OCI-LY1 (cell line): ENCODE data around the gene GALNT18.

Experiments
- H2AFZ ChIP-seq: fragments of 200-600 bp; sonication (generic), shearing (Covaris generic); 2 replicates; pipeline ENCODE4 v1.6.0; 2014; ENCODE audit warnings: antibody characterized with exemption, mild to moderate bottlenecking, low read length
- H3F3A ChIP-seq: fragments of 200-600 bp; sonication (generic), shearing (Covaris generic); 2 replicates; pipeline ENCODE4 v1.6.0; 2014; ENCODE audit warnings: mild to moderate bottlenecking, antibody characterized with exemption, low read length, moderate library complexity; ENCODE audit not compliant: insufficient read depth
- H3K27ac ChIP-seq: fragments of 200-600 bp; sonication (generic); 2 replicates; pipeline ENCODE4 v1.5.1; 2014; ENCODE audit warnings: low read length, mixed run types, mild to moderate bottlenecking, low read depth; ENCODE audit not compliant: poor library complexity, severe bottlenecking
- H3K27me3 ChIP-seq: fragments of 200-600 bp; sonication (generic); 2 replicates; pipeline ENCODE4 v1.6.0; 2014; ENCODE audit warnings: antibody characterized with exemption, mild to moderate bottlenecking, low read length, moderate library complexity; ENCODE audit not compliant: insufficient read depth
- H3K36me3 ChIP-seq: fragments of 200-600 bp; sonication (generic); 2 replicates; pipeline ENCODE4 v1.6.1; 2014; ENCODE audit warnings: mild to moderate bottlenecking, antibody characterized with exemption, low read length, moderate library complexity, mixed read lengths; ENCODE audit not compliant: insufficient read depth
- H3K4me1 ChIP-seq: fragments of 200-600 bp; sonication (generic); 2 replicates; pipeline ENCODE4 v1.5.1; 2014; ENCODE audit warnings: mild to moderate bottlenecking, low read length, moderate library complexity; ENCODE audit not compliant: insufficient read depth, severe bottlenecking
- H3K4me2 ChIP-seq: fragments of 200-600 bp; sonication (generic), shearing (Covaris generic); 2 replicates; pipeline ENCODE4 v1.6.1; 2014; ENCODE audit warnings: low read length
- H3K4me3 ChIP-seq: fragments of 200-600 bp; sonication (generic); 2 replicates; pipeline ENCODE4 v1.5.1; 2014; ENCODE audit warnings: low read length, low read depth, mild to moderate bottlenecking, mixed read lengths; ENCODE audit not compliant: poor library complexity, severe bottlenecking
- H3K79me2 ChIP-seq: fragments of 200-600 bp; shearing (Covaris generic); 2 replicates; pipeline ENCODE4 v1.6.1; 2016; ENCODE audit warnings: mixed run types, low read length, mixed read lengths; ENCODE audit not compliant: insufficient read depth
- H3K9ac ChIP-seq: fragments of 200-600 bp; sonication (generic), shearing (Covaris generic); 2 replicates; pipeline ENCODE4 v1.6.1; 2014; ENCODE audit warnings: mild to moderate bottlenecking, low read length, mixed read lengths
- H3K9me2 ChIP-seq: fragments of 200-600 bp; sonication (generic), shearing (Covaris generic); 2 replicates; pipeline ENCODE4 v1.6.1; 2014; ENCODE audit warnings: low read depth, mild to moderate bottlenecking, low read length, mixed read lengths
- H3K9me3 ChIP-seq: fragments of 200-600 bp; shearing (Covaris generic); 2 replicates; pipeline ENCODE4 v1.6.1; 2014; ENCODE audit warnings: low read length, mixed read lengths
- H4K20me1 ChIP-seq: fragments of 200-600 bp; sonication (generic), shearing (Covaris generic); 2 replicates; pipeline ENCODE4 v1.6.0; 2016; ENCODE audit warnings: mild to moderate bottlenecking, low read length; ENCODE audit not compliant: insufficient read depth
- CTCF ChIP-seq: fragments of 200-600 bp; sonication (generic), shearing (Covaris generic); IDR thresholded peaks from 2 replicates; pipeline ENCODE4 v1.5.1; 2017; ENCODE audit warnings: mild to moderate bottlenecking, antibody characterized with exemption, low read length, moderate library complexity, mixed read lengths
- EZH2 ChIP-seq: fragments of 200-600 bp; sonication (generic), shearing (Covaris generic); IDR thresholded peaks from 2 replicates; pipeline ENCODE4 v1.8.0; 2017; ENCODE audit warnings: borderline replicate concordance, mixed run types, mild to moderate bottlenecking, antibody characterized with exemption, low read length, moderate library complexity, mixed read lengths

Gene GALNT18

DNA sequence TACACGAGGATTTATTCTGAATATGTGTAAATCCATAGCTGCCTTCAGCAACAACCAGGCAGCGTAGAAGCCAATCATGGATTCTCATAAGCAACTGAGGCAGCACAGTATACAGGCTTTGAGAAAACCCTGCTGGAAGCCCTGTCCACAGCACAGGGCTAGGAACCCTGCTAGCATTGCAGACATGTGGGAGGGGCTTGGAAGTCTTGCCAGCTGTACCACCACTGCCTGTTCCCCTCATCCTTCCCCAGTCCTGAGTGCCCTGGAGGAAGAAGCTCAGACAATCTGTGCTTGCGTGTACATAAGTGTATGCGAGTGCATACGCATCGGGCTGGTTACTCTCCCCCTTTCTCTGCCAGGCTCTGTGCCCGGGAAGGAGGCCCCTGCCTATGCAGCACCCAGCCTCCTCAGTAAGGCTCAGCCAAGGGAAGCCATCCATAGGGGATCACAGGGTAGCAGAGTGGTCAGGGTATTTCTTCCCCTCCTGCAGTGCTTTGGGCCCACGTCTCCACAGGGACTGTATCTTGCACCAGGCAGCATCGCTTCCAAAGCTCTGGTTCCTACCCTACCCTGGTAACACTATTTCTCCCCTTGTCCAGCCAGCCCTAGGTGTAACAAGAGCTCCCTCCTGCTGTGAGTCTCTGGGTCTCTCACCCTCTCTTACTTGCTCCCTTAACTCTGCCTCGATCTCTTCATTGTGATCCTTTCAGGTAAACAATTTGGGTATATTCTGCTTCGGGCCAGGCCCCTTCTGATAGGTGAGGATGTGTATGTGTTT, 90.5 kb downstream of the GALNT18 start:
- Histone ChIP-seq H3K9me2 (no peaks in the 10 kb centered on the region), H3K4me2 (no peak overlapping the region), H3K4me1 (no peaks in the 10 kb centered on the region), H3K36me3 (no peaks in the 10 kb centered on the region), H2AFZ (no peak overlapping the region), H3K9ac (no peak overlapping the region), H3F3A (no peaks in the 10 kb centered on the region), H3K27me3 (peaks cover 9% of the 10 kb centered on the region; the same call in 1 of the 2 replicates), H3K79me2 (no peaks in the 10 kb centered on the region), H3K4me3 (no peak overlapping the region), H3K9me3 (no peaks in the 10 kb centered on the region), H4K20me1 (no peaks in the 10 kb centered on the region), H3K27ac (no peak overlapping the region)
- TF ChIP-seq EZH2, result no peak
- no peak for TF ChIP-seq CTCF

DNA sequence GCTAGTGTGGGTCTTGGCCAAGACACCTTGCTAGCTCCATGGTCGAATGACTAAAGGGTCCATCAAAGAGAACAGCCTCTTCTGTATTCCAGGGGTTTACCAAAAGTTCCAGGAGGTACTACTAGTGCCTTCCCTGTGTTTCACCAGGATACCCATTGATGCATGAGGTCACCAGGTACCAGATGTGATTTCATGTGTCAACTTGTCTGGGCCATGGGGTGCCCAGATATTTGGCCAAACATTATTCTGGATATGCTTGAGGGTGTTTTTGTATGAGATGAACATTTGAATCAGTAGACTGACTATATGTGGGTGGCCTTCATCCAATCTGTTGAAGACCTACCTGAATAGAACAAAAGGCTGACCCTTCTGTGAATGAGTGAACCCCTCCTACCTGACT, 92.8 kb downstream of the GALNT18 start:
- Histone ChIP-seq H3K4me2 (no peak overlapping the region), H3F3A (no peaks in the 10 kb centered on the region), H2AFZ (no peak overlapping the region), H3K9me2 (no peaks in the 10 kb centered on the region), H3K27me3 (peaks cover 9% of the 10 kb centered on the region; the same call in 1 of the 2 replicates), H3K4me1 (no peaks in the 10 kb centered on the region), H3K27ac (no peak overlapping the region), H3K4me3 (no peak overlapping the region), H3K9me3 (no peaks in the 10 kb centered on the region), H3K79me2 (no peaks in the 10 kb centered on the region), H3K36me3 (no peaks in the 10 kb centered on the region), H3K9ac (no peak overlapping the region), H4K20me1 (no peaks in the 10 kb centered on the region)
- no peak for TF ChIP-seq EZH2
- no peak for TF ChIP-seq CTCF

DNA sequence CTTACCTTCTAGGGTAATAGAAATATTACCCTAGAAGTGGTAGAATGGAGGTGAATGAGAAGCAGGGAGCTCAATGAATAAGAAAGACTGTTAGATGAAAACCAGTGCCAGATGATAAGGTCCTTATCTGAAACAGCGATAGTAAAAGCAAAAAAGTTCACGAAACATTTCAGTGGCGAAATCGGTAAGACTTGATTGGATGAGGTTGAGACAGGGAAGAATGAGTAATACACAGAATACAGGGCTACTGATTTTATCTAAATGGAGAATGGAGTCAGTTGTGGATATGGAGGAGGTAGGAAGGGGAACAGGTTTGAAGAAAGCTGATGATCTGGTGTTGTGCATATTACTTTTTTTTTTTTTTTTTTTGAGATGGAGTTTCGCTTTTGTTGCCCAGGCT, 96.5 kb downstream of the GALNT18 start:
- Histone ChIP-seq H3K79me2 (no peaks in the 10 kb centered on the region), H4K20me1 (no peaks in the 10 kb centered on the region), H3K27me3 (no peaks in the 10 kb centered on the region), H2AFZ (no peak overlapping the region), H3K9me2 (no peaks in the 10 kb centered on the region), H3K9me3 (no peaks in the 10 kb centered on the region), H3K27ac (no peak overlapping the region), H3K4me3 (no peak overlapping the region), H3F3A (no peaks in the 10 kb centered on the region), H3K36me3 (no peaks in the 10 kb centered on the region), H3K9ac (no peak overlapping the region), H3K4me1 (no peaks in the 10 kb centered on the region), H3K4me2 (no peak overlapping the region)
- TF ChIP-seq EZH2 (no peak), CTCF (no peak)
